ENCODE data around the gene MFSD2A.
A peak's percentile ranks its signal among the peaks of the same experiment; 100 is the strongest.
"Not testable (repeated sequence)": the region's sequence is repeated elsewhere in the genome, so short reads cannot be mapped to it uniquely, and the experiment has no call there.

The MFSD2A gene

GRCh38 chr1:39954870-39955546 is at the start of gene MFSD2A:
TSS of gene MFSD2A (plus strand) at chr1:39955145. CDS start at chr1:39955293, 148 bp downstream.
- DNase-seq, result peak; percentile 97

DNA sequence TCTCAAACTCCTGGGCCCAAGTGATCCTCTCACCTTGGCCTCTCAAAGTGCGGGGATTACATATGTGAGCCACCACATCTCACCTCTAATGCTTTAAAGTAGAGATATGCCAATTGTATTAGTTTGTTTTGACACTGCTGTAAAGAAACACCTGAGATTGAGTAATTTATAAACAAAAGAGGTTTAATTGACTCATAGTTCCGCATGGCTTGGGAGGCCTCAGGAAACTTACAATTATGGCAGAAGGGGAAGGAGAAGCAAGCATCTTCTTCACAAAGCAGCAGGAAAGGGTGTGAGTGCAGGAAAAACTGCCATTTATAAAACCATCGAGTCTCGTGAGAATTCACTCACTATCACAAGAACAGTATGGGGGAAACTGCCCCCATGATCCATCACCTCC is 49.8 kb upstream of the MFSD2A start:
- DNase-seq, result no peak

DNA sequence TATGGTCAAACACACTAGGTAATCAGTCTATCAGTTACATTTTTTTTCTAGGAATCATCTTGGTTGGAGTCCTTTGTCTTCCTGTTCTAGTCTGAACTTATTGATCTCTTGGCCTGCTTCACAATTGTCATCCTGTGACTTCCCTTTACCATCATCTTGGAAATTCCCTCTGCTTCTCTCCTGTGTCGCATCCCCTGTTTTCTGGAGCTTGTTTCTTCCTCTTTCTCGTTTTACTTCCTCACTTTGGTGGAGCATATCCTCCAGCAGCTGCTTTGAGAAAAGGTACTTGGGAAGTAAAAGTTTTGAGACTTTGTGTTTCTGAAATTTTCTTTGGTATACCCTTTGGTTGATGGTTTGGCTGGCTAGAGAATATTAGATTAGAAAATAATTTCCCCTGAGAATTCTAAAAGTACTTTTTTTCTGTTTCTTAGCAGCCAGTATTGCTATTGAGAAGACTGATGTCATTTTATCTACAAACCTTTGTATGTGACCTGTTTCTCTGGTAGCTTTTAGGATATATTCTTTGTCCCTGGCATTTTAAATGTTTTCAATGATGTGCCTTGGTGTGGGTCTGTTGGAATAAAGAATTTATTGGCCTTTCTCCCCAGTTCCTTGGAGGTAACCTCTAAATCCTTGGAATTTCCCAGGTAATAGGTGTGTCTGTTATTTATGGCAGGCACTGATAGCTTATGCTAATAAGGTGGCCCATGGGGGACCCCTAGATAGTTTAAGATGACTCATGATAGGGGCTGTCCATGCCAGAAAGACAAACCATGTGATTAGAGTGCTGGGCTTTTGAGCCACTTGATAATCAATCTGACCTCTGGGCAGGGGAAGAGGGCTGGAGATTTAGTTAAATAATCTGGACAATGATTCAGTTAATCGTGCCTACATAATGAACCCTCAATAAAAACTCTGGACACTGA is 47.2 kb upstream of the MFSD2A start:
- peak; percentile 85 for DNase-seq

DNA sequence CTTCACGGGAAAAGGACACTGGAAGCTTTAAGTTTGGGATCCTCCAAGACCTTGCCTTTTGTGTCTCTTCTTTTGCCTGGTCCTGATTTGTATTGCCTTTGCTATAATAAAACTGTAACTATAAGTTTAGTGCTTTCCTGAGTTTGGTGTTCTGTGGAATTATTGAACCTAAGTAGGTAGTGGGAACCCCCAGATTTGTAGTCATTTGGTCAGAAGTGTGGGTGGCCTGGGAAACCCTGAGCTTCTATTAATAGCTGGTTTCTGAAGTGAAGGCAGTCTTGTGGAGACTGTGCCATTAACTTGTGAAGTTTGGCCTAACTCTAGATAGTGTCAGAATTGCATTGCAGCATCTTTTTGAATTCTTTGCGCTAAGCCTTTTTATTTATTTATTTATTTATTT is 46.4 kb upstream of the MFSD2A start:
- no peak for DNase-seq

DNA sequence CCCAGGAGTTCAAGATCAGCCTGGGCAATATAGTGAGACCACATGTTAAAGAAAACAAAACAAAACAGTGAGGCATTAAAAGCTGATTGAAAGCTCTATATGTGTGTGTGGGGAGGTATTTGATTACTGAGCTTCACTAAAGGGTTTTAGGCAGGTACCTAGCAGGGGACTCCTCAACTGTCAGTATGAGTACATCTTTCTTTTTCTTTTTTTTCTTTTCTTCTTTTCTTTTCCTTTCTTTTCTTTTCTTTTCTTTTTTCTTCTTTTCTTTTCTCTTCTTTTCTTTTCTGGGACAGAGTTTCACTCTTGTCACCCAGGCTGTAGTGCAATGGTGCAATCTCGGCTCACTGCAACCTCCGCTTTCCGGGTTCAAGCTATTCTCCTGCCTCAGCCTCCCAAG is 44.7 kb upstream of the MFSD2A start:
- no peak for DNase-seq

GRCh38 chr1:39913136-39913535 is 41.8 kb upstream of the MFSD2A start:
- DNase-seq, result not testable (repeated sequence)

DNA sequence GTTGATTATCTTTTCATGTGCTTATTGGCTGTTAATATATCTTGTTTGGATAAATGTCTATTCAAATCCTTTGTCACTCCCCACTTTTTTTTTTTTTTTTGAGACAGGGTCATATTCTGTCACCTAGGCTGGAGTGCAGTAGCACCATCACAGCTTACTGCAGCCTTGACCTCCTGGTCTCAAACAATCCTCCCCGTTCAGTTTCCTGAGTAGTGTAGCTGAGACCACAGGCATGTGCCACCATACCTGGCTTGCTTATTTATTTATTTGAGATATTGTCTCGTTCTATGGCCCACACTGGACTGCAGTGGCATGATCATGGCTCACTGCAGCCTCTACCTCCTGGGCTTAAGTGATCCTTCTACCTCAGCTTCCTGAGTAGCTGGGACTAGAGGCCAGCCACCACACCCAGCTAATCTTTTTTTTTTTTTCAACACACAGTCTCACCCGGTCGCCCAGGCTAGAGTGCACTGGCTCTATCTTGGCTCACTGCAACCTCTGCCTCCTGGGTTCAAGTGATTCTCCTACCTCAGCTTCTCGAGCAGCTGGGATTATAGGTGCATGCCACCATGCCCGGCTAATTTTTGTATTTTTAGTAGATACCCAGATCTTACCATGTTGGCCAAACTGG is 39.3 kb upstream of the MFSD2A start:
- DNase-seq, result no peak

GRCh38 chr1:39917825-39918224 is 37.1 kb upstream of the MFSD2A start:
- DNase-seq, result no peak

DNA sequence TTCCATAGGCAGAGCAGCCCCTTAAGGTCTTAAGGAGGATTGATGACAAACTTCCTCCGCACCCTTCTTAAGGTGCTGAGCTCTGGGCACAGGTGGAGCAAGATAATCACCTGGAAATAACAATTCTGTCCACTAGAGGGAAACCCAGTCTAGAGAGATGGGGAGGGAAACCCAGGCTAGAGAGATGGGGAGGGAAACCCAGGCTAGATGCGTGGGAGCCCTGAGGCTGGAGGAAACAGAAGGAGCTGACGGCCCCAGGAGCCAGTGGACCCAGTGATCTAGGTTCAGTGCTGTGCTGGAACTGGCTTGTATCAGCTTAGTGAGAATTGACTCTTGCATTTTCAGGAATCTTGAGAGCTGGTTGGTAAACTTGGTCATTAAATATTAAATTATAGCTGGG is 35.4 kb upstream of the MFSD2A start:
- peak; percentile 80 for DNase-seq

DNA sequence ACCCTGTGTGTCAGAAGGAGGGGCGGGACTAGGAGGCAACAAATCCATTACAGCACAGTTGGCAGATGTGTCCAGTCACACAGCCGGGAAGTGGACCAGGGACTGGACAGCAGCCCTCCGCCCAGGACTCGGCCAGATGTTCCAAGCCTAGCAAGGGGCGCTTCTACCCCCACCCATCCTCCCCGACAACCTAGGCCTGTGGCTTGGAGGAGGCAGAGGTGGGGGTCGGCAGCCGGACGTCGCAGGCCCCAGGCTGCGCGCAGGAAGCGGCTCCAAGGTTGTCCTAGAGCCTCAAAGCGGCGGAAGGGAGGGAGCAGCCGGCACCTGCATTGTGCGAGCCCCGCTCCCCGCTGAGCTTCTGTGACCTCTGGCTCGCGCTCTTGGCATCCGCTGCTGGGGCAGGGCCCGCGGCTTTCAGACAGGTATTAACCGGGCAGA is 32.7 kb upstream of the MFSD2A start:
- no peak for DNase-seq

DNA sequence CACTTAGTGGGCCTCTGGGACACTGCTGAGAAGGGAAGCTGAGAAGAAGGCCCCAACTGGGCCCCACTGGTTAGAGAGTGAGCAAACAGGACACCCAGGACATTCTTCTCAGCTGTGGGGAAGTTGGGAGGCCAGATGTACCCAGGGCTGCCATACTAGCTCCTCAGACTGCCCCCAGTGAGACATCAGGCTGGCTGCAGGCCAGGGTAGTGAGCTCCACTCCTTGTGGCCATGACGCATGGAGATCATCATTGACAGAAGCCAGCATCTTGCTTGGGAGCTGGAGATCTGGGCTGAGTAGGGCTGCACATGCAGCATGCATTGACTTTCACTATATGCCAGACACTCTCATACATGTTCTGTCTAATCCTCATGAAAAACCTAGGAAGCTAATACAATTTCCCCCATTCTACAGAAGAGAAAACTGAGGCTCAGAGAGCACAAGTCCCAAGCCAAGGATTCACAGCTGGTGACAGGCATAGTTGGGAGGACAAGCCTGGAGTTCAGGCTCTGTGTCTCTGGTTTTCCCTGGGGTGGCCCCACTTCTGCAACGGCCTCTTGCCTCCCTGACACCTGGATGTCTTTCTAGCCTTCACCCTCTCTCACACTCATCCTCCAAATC is 29.1 kb upstream of the MFSD2A start:
- DNase-seq, result peak; percentile 83

DNA sequence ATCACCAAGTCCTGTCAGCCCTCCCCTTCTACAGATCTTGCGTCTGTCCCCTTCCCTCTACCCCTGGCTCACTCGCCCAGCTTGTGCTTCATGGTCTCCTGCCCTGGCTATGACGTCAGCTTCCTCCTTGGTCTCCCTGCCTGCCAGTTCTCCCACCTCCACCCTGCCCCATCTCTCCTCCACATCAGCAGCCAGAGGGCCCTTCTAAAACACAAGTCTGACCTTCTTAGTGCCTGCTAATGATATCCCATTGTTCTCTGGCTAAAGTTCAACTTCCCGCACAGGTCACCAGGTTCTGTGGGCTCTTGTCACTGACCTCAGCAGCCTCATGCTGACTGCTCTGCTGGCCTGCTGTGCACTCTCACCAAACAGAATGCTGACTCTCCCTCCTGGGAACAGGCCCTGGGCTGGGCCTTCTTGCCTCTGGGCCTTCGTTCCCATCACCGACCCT is 28.6 kb upstream of the MFSD2A start:
- DNase-seq, result peak; percentile 76

DNA sequence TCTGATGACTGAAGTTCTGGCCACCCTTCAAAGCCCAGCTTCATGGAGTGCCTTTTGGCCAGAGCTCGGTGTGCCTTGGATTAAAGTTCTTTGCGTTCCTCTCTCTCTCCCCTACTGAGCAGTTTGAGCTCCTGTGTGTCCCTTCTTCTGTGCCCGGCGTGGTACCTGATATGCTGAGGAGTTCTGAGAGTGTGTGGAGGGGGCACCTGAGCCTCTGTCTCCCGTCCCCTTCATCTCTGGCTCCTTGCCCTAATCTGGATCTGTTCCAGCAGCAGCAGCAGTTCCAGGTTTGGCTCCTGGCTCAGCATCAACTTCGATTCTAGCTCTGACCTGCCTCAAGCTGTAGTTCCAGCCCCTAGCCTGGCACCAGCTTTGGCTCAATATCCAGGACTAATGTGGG is 28.1 kb upstream of the MFSD2A start:
- no peak for DNase-seq

- DNase-seq, result peak; percentile 79
Observed at GRCh38 chr1:39927538-39927937, 27.4 kb upstream of the MFSD2A start.

GRCh38 chr1:39928809-39929587 is 25.9 kb upstream of the MFSD2A start:
- DNase-seq, result no peak

- DNase-seq, result peak; percentile 99
Observed at GRCh38 chr1:39933956-39934941, 20.7 kb upstream of the MFSD2A start.

- peak; percentile 81 for DNase-seq
Observed at GRCh38 chr1:39936724-39937491, 18.0 kb upstream of the MFSD2A start.

- no peak for DNase-seq
Observed at GRCh38 chr1:39938856-39939255, 16.1 kb upstream of the MFSD2A start.

DNA sequence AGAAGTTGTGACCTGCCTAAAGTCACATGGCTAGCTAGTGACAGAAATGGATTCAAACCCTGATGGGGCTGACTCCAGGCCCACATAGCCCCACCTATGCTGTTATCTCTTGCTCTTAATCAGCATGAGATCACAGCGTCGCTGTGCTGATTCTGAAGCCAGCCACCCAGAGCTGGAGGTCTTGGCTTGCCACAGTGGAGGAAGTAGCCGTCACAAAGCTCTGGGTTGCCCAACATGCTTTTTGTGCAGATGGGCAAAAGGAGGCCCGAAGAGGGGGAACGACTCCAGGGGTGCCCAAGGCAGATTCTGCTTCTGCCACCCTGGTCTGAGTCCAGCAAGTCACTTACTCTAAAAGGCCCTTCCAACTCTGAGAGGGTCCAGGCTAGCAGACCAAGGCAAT is 14.7 kb upstream of the MFSD2A start:
- peak; percentile 65 for DNase-seq

Data from suppressor macrophage treated with lipopolysaccharide for 4 hours (primary cell).